ENCODE measurements around the gene CZIB. TPM values are rescaled to one million over a fixed set of nuclear protein-coding genes. Genes with fewer than 3 reads are reported as not detected.

CZIB gene
- total and polyA plus RNA-seq, 2 of the 13 experiments (the other 11 are each of a cell fraction or from before 2014, with no cell fraction given): 49.2 to 67.0 TPM

- TF ChIP-seq AGO1 (IDR thresholded peaks at IDR 0.05; ENCODE audit: low read depth, low read length, poor library complexity, severe bottlenecking) (peak; percentile 71), ETV6 (CRISPR knock-in tag; conservative IDR thresholded peaks at IDR 0.05) (peak; percentile 68; the same call in 1 of the 2 replicates), ZNF776 (CRISPR knock-in tag; IDR thresholded peaks at IDR 0.05) (0 out of 2 replicates have a peak, but pooled peaks have one; percentile 70), ZNF546 (CRISPR knock-in tag; conservative IDR thresholded peaks at IDR 0.05) (peak; percentile 97), POLR2AphosphoS5 (IDR thresholded peaks at IDR 0.05; ENCODE audit: low read depth, low read length) (peak; percentile 90), ZNF235 (CRISPR knock-in tag; IDR thresholded peaks at IDR 0.05; ENCODE audit: borderline replicate concordance) (no peak; the same call in 1 of the 2 replicates), TEF (CRISPR knock-in tag; IDR thresholded peaks at IDR 0.05) (no peak), ZBTB25 (CRISPR knock-in tag; IDR thresholded peaks at IDR 0.05) (peak; percentile 85; the same call in 1 of the 2 replicates), STAG1 (CRISPR knock-in tag; IDR thresholded peaks at IDR 0.05) (peak; percentile 10; the same call in 1 of the 2 replicates), MEIS2 (CRISPR knock-in tag; IDR thresholded peaks at IDR 0.05) (peak; percentile 31; the same call in 1 of the 2 replicates), GPBP1L1 (CRISPR knock-in tag; IDR thresholded peaks at IDR 0.05) (no peak), NR3C1 (CRISPR knock-in tag; IDR thresholded peaks at IDR 0.05) (no peak), ZNF230 (CRISPR knock-in tag; IDR thresholded peaks at IDR 0.05) (peak; percentile 50; the same call in 1 of the 2 replicates), FOXA1 (IDR thresholded peaks at IDR 0.05) (no peak), FOXA1 (CRISPR knock-in tag; IDR thresholded peaks at IDR 0.05) (0 out of 2 replicates have a peak, but pooled peaks have one; percentile 3), SMARCE1 (IDR thresholded peaks at IDR 0.05; ENCODE audit: borderline replicate concordance) (no peak), TFAP4 (IDR thresholded peaks at IDR 0.05; ENCODE audit: borderline replicate concordance, low read depth) (no peak; the same call in 1 of the 2 replicates), ZNF282 (IDR thresholded peaks at IDR 0.05; ENCODE audit: partially characterized antibody) (no peak), NFKBIZ (CRISPR knock-in tag; IDR thresholded peaks at IDR 0.05) (no peak), ZFY (CRISPR knock-in tag; IDR thresholded peaks at IDR 0.05) (peak; percentile 99), ZC3H13 (CRISPR knock-in tag; IDR thresholded peaks at IDR 0.05) (peak; percentile 95), BRD4 (CRISPR knock-in tag; IDR thresholded peaks at IDR 0.05) (peak; percentile 95), GLI4 (CRISPR knock-in tag; IDR thresholded peaks at IDR 0.05; ENCODE audit: borderline replicate concordance) (0 out of 2 replicates have a peak, but pooled peaks have one; percentile 72), ZSCAN9 (CRISPR knock-in tag; IDR thresholded peaks at IDR 0.05; ENCODE audit: borderline replicate concordance) (peak; percentile 75; the same call in 1 of the 2 replicates), BRCA1 (CRISPR knock-in tag; IDR thresholded peaks at IDR 0.05) (no peak; the same call in 1 of the 2 replicates)
- TF ChIP-seq, protein P1, sequence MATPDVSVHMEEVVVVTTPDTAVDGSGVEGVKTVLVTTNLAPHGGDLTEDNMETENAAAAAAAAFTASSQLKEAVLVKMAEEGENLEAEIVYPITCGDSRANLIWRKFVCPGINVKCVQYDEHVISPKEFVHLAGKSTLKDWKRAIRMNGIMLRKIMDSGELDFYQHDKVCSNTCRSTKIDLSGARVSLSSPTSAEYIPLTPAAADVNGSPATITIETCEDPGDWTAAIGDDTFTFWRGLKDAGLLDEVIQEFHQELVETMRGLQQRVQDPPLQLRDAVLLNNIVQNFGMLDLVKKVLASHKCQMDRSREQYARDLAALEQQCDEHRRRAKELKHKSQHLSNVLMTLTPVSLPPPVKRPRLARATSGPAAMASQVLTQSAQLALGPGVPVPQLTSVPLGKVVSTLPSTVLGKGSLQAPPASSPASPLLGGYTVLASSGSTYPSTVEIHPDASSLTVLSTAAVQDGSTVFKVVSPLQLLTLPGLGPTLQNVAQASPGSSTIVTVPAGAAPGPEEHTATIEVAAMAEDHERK (CRISPR knock-in tag; IDR thresholded peaks at IDR 0.05; ENCODE audit: low read depth): peak; percentile 58; the same call in 1 of the 2 replicates
Measured at GRCh38 chr1:53220171-53220961, at the start of gene CZIB (continued).

Data from HepG2 (cell line).